H9 (cell line): Measurements from ENCODE around the gene SHC1. TPM values are rescaled to one million over a fixed set of nuclear protein-coding genes. Genes with fewer than 3 reads are reported as not detected.

Experiments
- DNase-seq: peaks from one replicate; pipeline ENCODE4 v3.0.0-alpha.2; 2017
- H2AFZ ChIP-seq: one replicate; pipeline ENCODE4 v1.6.1; 2013; ENCODE audit warnings: mild to moderate bottlenecking, low read length, control low read depth, moderate library complexity
- H2AK5ac ChIP-seq: 2 replicates; pipeline ENCODE4 v1.6.1; 2013; ENCODE audit warnings: low read length, control low read depth, mixed read lengths; ENCODE audit not compliant: insufficient read length
- H2BK120ac ChIP-seq: one replicate; pipeline ENCODE4 v1.6.1; 2013; ENCODE audit warnings: low read depth, mild to moderate bottlenecking, low read length, control low read depth, inconsistent platforms; ENCODE audit not compliant: poor library complexity, severe bottlenecking
- H2BK12ac ChIP-seq: 2 replicates; pipeline ENCODE4 v1.6.1; 2013; ENCODE audit warnings: low read length, control low read depth, mixed read lengths, low read depth; ENCODE audit not compliant: insufficient read length
- H2BK15ac ChIP-seq: 2 replicates; pipeline ENCODE4 v1.6.1; 2013; ENCODE audit warnings: low read depth, low read length, control low read depth
- H2BK20ac ChIP-seq: one replicate; pipeline ENCODE4 v1.6.1; 2013; ENCODE audit warnings: low read depth, mild to moderate bottlenecking, low read length, control low read depth, inconsistent platforms; ENCODE audit not compliant: poor library complexity, severe bottlenecking
- H2BK5ac ChIP-seq: 2 replicates; pipeline ENCODE4 v1.6.1; 2013; ENCODE audit warnings: low read length, control low read depth, mixed read lengths; ENCODE audit not compliant: insufficient read length
- H3K14ac ChIP-seq: 2 replicates; pipeline ENCODE4 v1.6.1; 2013; ENCODE audit warnings: low read length, control low read depth; ENCODE audit not compliant: insufficient read depth
- H3K18ac ChIP-seq: 2 replicates; pipeline ENCODE4 v1.6.1; 2013; ENCODE audit warnings: low read depth, mild to moderate bottlenecking, mixed read lengths, low read length, control low read depth; ENCODE audit not compliant: insufficient read length
- H3K23ac ChIP-seq: 2 replicates; pipeline ENCODE4 v1.6.1; 2013; ENCODE audit warnings: low read length, control low read depth, mixed read lengths, low read depth; ENCODE audit not compliant: insufficient read length
- H3K23me2 ChIP-seq: 2 replicates; pipeline ENCODE4 v1.6.1; 2013; ENCODE audit warnings: low read depth, mild to moderate bottlenecking, mixed read lengths, low read length, control low read depth; ENCODE audit not compliant: insufficient read length, poor library complexity, severe bottlenecking
- H3K27ac ChIP-seq: 2 replicates; pipeline ENCODE4 v1.5.1; 2013; ENCODE audit warnings: low read length, control low read depth, mixed read lengths, low read depth; ENCODE audit not compliant: insufficient read length
- H3K27me3 ChIP-seq: 2 replicates; pipeline ENCODE4 v1.6.1; 2013; ENCODE audit warnings: low read length, control low read depth, inconsistent platforms; ENCODE audit not compliant: insufficient read depth
- H3K4ac ChIP-seq: 2 replicates; pipeline ENCODE4 v1.6.1; 2013; ENCODE audit warnings: low read depth, mild to moderate bottlenecking, control low read depth, inconsistent platforms, low read length, moderate library complexity
- H3K4me1 ChIP-seq: 2 replicates; pipeline ENCODE4 v1.6.1; 2013; ENCODE audit warnings: low read length, control low read depth, inconsistent platforms; ENCODE audit not compliant: insufficient read depth
- H3K4me2 ChIP-seq: 2 replicates; pipeline ENCODE4 v1.6.1; 2013; ENCODE audit warnings: low read length, control low read depth, mixed read lengths; ENCODE audit not compliant: insufficient read length, insufficient read depth
- H3K56ac ChIP-seq: 2 replicates; pipeline ENCODE4 v1.6.1; 2013; ENCODE audit warnings: low read depth, mild to moderate bottlenecking, mixed read lengths, low read length, control low read depth; ENCODE audit not compliant: insufficient read length
- H3K79me1 ChIP-seq: 2 replicates; pipeline ENCODE4 v1.6.1; 2013; ENCODE audit warnings: low read depth, mild to moderate bottlenecking, moderate library complexity, low read length, control low read depth, inconsistent platforms; ENCODE audit not compliant: insufficient read depth, poor library complexity, severe bottlenecking
- H3K79me2 ChIP-seq: 2 replicates; pipeline ENCODE4 v1.6.1; 2013; ENCODE audit warnings: low read length, control low read depth, inconsistent platforms; ENCODE audit not compliant: insufficient read depth
- H3K9ac ChIP-seq: 2 replicates; pipeline ENCODE4 v1.6.1; 2013; ENCODE audit warnings: low read length, control low read depth, mixed read lengths; ENCODE audit not compliant: insufficient read length; ENCODE audit errors: extremely low read depth
- H3K9me3 ChIP-seq: one replicate; pipeline ENCODE4 v1.6.1; 2013; ENCODE audit warnings: low read depth, low read length, inconsistent platforms; ENCODE audit not compliant: control insufficient read depth
- H3T11ph ChIP-seq: one replicate; pipeline ENCODE4 v1.6.1; 2013; ENCODE audit warnings: mild to moderate bottlenecking, low read length, control low read depth, inconsistent platforms
- H4K20me1 ChIP-seq: one replicate; pipeline ENCODE4 v1.6.1; 2013; ENCODE audit not compliant: control insufficient read depth, insufficient read length, insufficient read depth
- H4K5ac ChIP-seq: 2 replicates; pipeline ENCODE4 v1.6.1; 2013; ENCODE audit warnings: low read depth, mild to moderate bottlenecking, mixed read lengths, low read length, control low read depth; ENCODE audit not compliant: insufficient read length
- H4K8ac ChIP-seq: replicated peaks from 2 replicates; pipeline ENCODE4 v1.6.1; 2013; ENCODE audit warnings: low read length, control low read depth, mixed read lengths, low read depth; ENCODE audit not compliant: insufficient read length
- H4K91ac ChIP-seq: 2 replicates; pipeline ENCODE4 v1.6.1; 2013; ENCODE audit warnings: low read depth, mild to moderate bottlenecking, moderate library complexity, mixed read lengths, low read length, control low read depth; ENCODE audit not compliant: insufficient read length
- H3K27ac Mint-ChIP-seq, 3 experiments: 2 replicates in 2 of 3; 3 replicates in 1 of 3; pipeline ENCODE4 v1.8.0; 2020 to 2021; ENCODE audit warnings: mixed read lengths in 3 of 3, mild to moderate bottlenecking in 1 of 3, moderate library complexity in 1 of 3
- H3K27me3 Mint-ChIP-seq: 2 replicates; pipeline ENCODE4 v1.8.0; 2021; ENCODE audit warnings: low read depth, mild to moderate bottlenecking, moderate library complexity, mixed read lengths
- H3K36me3 Mint-ChIP-seq, 3 experiments: 2 replicates in 2 of 3; 3 replicates in 1 of 3; pipeline ENCODE4 v1.8.0; 2020 to 2021; ENCODE audit warnings: low read depth in 3 of 3, mixed read lengths in 3 of 3; ENCODE audit not compliant: insufficient read depth in 1 of 3
- H3K4me1 Mint-ChIP-seq, 2 experiments: 2 replicates each; pipeline ENCODE4 v1.8.0; 2020; ENCODE audit warnings: mixed read lengths in 2 of 2
- H3K4me3 Mint-ChIP-seq, 2 experiments: 2 replicates in 1 of 2; 3 replicates in 1 of 2; pipeline ENCODE4 v1.8.0; 2020 to 2021; ENCODE audit warnings: mild to moderate bottlenecking in 2 of 2, mixed read lengths in 2 of 2, moderate library complexity in 1 of 2
- H3K9me3 Mint-ChIP-seq, 2 experiments: 2 replicates in 1 of 2; 3 replicates in 1 of 2; pipeline ENCODE4 v1.8.0; 2020; ENCODE audit warnings: mild to moderate bottlenecking in 2 of 2, mixed read lengths in 2 of 2, moderate library complexity in 1 of 2
- CTCF ChIP-seq: fragments of 200-600 bp; sonication (generic); conservative IDR thresholded peaks from 3 replicates; pipeline ENCODE4 v1.8.0; 2021; ENCODE audit warnings: antibody characterized with exemption, mild to moderate bottlenecking
- WGBS: extraction: QIAGEN DNeasy Blood & Tissue Kit; methylation state at CpG from one replicate; pipeline ENCODE4 v1.1.7; 2013; ENCODE audit warnings: missing lambda C conversion rate, low lambda C conversion rate, mixed read lengths; ENCODE audit not compliant: insufficient read length; ENCODE audit errors: extremely low coverage; 5-methylcytosine and 5-hydroxymethylcytosine counted together
- total RNA-seq: library from RNA; stranded (reverse); gene quantifications from 2 replicates; pipeline ENCODE4 v1.2.1, GENCODE V29; 2021

The SHC1 gene
- total RNA-seq, 1 experiment from 2014 or later = 168 TPM

GRCh38 chr1:154973344-154974101 is 3.0 kb upstream of the SHC1 start:
- Histone ChIP-seq H3K27ac (peak overlapping the region; percentile 97), H4K20me1 (no peaks in the 10 kb centered on the region), H2BK5ac (peak overlapping the region; percentile 21), H3K9me3 (no peaks in the 10 kb centered on the region), H3T11ph (peak overlapping the region; percentile 93), H2AK5ac (no peak overlapping the region), H2BK120ac (no peak overlapping the region), H2BK15ac (no peak overlapping the region), H3K4me2 (peak overlapping the region; percentile 68), H3K23ac (no peak overlapping the region), H3K18ac (peak overlapping the region; percentile 41), H3K79me1 (peaks cover 4% of the 10 kb centered on the region), H3K14ac (peak overlapping the region; percentile 75; the same call in 1 of the 2 replicates), H3K4me1 (peaks cover 4% of the 10 kb centered on the region; the same call in 1 of the 2 replicates), H2BK20ac (no peak overlapping the region), H3K9ac (peak overlapping the region; percentile 68), H4K91ac (no peak overlapping the region), H3K27me3 (no peaks in the 10 kb centered on the region), H4K5ac (no peak overlapping the region), H3K79me2 (peaks cover 34% of the 10 kb centered on the region), H3K56ac (no peak overlapping the region), H2AFZ (no peak overlapping the region), H3K23me2 (peaks cover 42% of the 10 kb centered on the region), H2BK12ac (no peak overlapping the region), H3K4ac (no peak overlapping the region), H4K8ac (no peak overlapping the region)
- peak; percentile 98 for DNase-seq
- no CpG with 5 or more reads among the region's 37 CpGs for WGBS
- H3K27me3 Mint-ChIP-seq = no peaks in the 10 kb centered on the region
- peak; percentile 21; the same call in 1 of the 3 replicates for TF ChIP-seq CTCF
- no peak overlapping the region; a peak in 1 of 5 replicates for H3K4me3 Mint-ChIP-seq
- no peaks in the 10 kb centered on the region for H3K9me3 Mint-ChIP-seq
- peaks cover 8 to 31% (median 14%) of the 10 kb centered on the region in 3 experiments; a peak in 6 of 7 replicates for H3K36me3 Mint-ChIP-seq
- H3K27ac Mint-ChIP-seq = no peak overlapping the region; a peak in 1 of 7 replicates
- peaks cover 38 to 40% of the 10 kb centered on the region in 2 experiments for H3K4me1 Mint-ChIP-seq
